Kidney epithelial cell (primary cell): ENCODE data around the gene SHANK3. TPM values are rescaled to one million over a fixed set of nuclear protein-coding genes. Genes with fewer than 3 reads are reported as not detected.

ENCODE experiments used
- DNase-seq: peaks from one replicate; pipeline ENCODE4 v3.0.0-alpha.2; 2010; ENCODE audit warnings: low read depth
- H3K27me3 ChIP-seq: 2 replicates; pipeline ENCODE4 v1.6.0; 2011; ENCODE audit warnings: low read length; ENCODE audit not compliant: control insufficient read depth, insufficient read depth
- H3K36me3 ChIP-seq: 2 replicates; pipeline ENCODE4 v1.5.1; 2011; ENCODE audit warnings: low read length; ENCODE audit not compliant: control insufficient read depth, insufficient read depth
- H3K4me3 ChIP-seq: 2 replicates; pipeline ENCODE4 v1.5.1; 2011; ENCODE audit warnings: low read depth, mild to moderate bottlenecking, control low read depth, low read length
- total RNA-seq: library from RNA; depleted of rRNA; stranded (reverse); fragments of >200 nt; gene quantifications from 2 replicates; pipeline ENCODE4 v1.2.3, GENCODE V29; 2015
- TF ChIP-seq, protein P1 (sequence below): IDR thresholded peaks from 2 replicates; pipeline ENCODE4 v1.5.1; 2011; ENCODE audit warnings: mild to moderate bottlenecking, moderate library complexity, low read length, control low read depth, inconsistent platforms; ENCODE audit not compliant: insufficient read depth, poor library complexity, severe bottlenecking

Gene SHANK3
- total RNA-seq, 1 donor from 2014 or later, result 3.8 TPM

DNA sequence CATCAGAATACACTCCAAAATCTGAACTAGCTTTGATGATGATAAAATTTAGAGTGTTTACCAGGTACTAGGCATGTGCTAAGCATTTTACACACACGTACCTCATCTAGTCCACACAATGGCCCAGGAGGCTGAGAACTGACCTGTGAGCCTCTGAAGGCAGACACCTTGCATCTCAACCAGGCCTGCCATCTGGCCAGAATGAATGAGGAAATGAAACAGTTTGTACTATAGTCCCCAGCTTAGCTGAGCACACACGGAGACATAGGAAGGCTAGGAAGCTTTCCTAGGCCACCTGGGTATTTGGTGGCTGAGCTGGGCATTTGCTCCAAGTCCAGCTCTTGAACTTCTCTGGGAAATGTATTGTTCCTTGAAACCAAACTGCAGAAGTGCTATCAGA lies 6.9 kb upstream of the SHANK3 start:
- Histone ChIP-seq H3K27me3 (no peaks in the 10 kb centered on the region), H3K36me3 (no peaks in the 10 kb centered on the region), H3K4me3 (no peak overlapping the region)
- TF ChIP-seq, protein P1, sequence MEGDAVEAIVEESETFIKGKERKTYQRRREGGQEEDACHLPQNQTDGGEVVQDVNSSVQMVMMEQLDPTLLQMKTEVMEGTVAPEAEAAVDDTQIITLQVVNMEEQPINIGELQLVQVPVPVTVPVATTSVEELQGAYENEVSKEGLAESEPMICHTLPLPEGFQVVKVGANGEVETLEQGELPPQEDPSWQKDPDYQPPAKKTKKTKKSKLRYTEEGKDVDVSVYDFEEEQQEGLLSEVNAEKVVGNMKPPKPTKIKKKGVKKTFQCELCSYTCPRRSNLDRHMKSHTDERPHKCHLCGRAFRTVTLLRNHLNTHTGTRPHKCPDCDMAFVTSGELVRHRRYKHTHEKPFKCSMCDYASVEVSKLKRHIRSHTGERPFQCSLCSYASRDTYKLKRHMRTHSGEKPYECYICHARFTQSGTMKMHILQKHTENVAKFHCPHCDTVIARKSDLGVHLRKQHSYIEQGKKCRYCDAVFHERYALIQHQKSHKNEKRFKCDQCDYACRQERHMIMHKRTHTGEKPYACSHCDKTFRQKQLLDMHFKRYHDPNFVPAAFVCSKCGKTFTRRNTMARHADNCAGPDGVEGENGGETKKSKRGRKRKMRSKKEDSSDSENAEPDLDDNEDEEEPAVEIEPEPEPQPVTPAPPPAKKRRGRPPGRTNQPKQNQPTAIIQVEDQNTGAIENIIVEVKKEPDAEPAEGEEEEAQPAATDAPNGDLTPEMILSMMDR, result no peak
- no peak for DNase-seq

DNA sequence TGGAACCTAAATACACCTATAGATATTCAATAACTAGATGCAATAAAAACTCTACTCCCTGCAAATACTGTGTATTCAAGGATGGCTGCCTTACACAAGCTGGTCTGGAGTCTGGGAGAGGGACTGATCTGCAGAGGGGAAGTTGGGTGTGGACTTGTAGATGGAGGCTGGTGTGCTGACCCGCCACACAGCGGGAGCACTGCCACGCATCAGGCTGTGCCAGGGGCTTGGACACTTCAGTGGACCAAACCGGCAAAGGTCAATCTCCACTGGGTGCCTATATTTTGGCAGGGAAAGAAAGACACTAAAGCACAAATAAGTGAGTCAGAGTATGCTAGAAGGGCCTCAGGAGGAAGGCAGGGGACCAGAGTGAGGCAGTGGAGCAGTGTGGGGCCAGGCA lies 2.1 kb upstream of the SHANK3 start:
- Histone ChIP-seq H3K4me3 (no peak overlapping the region), H3K36me3 (no peaks in the 10 kb centered on the region)
- TF ChIP-seq, protein P1, result no peak

GRCh38 chr22:50670914-50671538 lies 1.6 kb upstream of the SHANK3 start:
- Histone ChIP-seq H3K36me3 (no peaks in the 10 kb centered on the region), H3K4me3 (no peak overlapping the region), H3K27me3 (peaks cover 36% of the 10 kb centered on the region)
- TF ChIP-seq, protein P1, result no peak
- no peak for DNase-seq

More for the DNA sequence above, 2.1 kb upstream of the SHANK3 start:
- DNase-seq, result no peak
- peaks cover 31% of the 10 kb centered on the region for H3K27me3 ChIP-seq

DNA sequence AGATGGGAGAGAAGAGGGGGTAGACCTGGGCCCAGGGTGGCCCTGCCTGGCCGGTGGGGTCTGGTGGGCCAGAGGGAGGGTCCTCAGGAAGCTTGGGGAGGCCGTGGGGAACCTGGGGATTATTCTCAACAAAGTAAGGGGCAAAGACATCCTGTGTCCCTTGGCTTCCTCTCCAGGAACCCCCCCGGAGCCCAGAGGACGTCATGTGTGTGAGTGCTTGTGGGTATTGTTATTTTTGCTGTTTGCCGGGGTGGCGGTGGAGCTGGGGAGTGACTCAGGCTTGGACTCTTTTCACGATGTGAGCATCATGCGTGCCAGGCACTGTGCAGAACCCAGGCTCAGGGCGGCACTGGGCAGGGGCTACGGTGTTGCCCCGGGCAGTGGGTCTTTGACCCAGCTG lies 982 bp upstream of the SHANK3 start:
- Histone ChIP-seq H3K36me3 (no peaks in the 10 kb centered on the region), H3K4me3 (no peak overlapping the region), H3K27me3 (peaks cover 40% of the 10 kb centered on the region)
- DNase-seq, result no peak
- TF ChIP-seq, protein P1, result no peak

- peaks cover 42% of the 10 kb centered on the region for H3K27me3 ChIP-seq
- no peak for DNase-seq
- no peak overlapping the region for H3K4me3 ChIP-seq
- TF ChIP-seq, protein P1, result no peak
- H3K36me3 ChIP-seq, result no peaks in the 10 kb centered on the region
Measured at GRCh38 chr22:50672041-50672440, 582 bp upstream of the SHANK3 start.
